HL-60 (cell line): ENCODE measurements around the gene HSD3B1.

ENCODE experiments used
- DNase-seq, 2 experiments: peaks; one replicate each; pipeline ENCODE4 v3.0.0-alpha.2; 2010 to 2020; ENCODE audit warnings: low read depth in 1 of 2, low spot score in 1 of 2
- H3K27ac ChIP-seq: fragments of 250-450 bp; sonication (Bioruptor Pico); replicated peaks from 2 replicates; pipeline ENCODE4 v1.5.1; 2020; ENCODE audit warnings: mild to moderate bottlenecking, moderate library complexity
- H3K27me3 ChIP-seq: fragments of 250-450 bp; sonication (Bioruptor Pico); 2 replicates; pipeline ENCODE4 v1.5.1; 2021; ENCODE audit warnings: mild to moderate bottlenecking, moderate library complexity; ENCODE audit not compliant: insufficient read depth, poor library complexity, severe bottlenecking
- H3K4me3 ChIP-seq: replicated peaks from 2 replicates; pipeline ENCODE4 v1.5.1; 2011; ENCODE audit warnings: mild to moderate bottlenecking, control low read depth, low read length; ENCODE audit not compliant: insufficient read depth
- GABPA ChIP-seq: IDR thresholded peaks from 2 replicates; pipeline ENCODE4 v1.6.1; 2012; ENCODE audit warnings: low read depth
- POLR2AphosphoS5 ChIP-seq: IDR thresholded peaks from 2 replicates; pipeline ENCODE4 v1.6.1; 2012; ENCODE audit warnings: low read depth
- SPI1 ChIP-seq: IDR thresholded peaks from 2 replicates; pipeline ENCODE4 v1.6.1; 2012; ENCODE audit warnings: low read depth, mild to moderate bottlenecking, borderline replicate concordance
- TF ChIP-seq, protein P1 (sequence below): IDR thresholded peaks from one replicate; pipeline ENCODE4 v1.5.1; 2011; ENCODE audit warnings: low read length, control low read depth, inconsistent platforms; ENCODE audit not compliant: insufficient read depth
- TF ChIP-seq, protein P2 (sequence below): IDR thresholded peaks from 2 replicates; pipeline ENCODE4 v1.6.1; 2012; ENCODE audit warnings: low read depth; ENCODE audit not compliant: insufficient replicate concordance

HSD3B1 gene

DNA sequence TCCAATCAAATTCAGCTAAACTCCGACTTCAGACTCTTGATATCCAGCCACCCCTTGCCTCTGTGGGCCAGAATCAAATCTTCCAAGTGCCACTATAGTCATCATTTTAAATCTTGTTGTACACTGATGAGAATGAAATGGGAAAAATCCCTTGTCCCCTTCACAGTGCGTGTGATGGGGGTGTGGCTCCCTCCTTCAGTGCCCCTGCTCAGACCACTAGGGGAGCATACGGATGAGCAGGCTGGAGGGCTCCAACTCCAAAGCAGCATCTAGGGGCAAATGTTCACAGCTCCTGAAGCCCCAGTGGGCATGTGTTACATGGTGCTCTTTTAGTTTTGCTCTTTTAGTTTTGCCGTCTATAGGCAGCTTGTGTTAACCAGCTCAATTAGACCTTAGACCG lies 35.4 kb upstream of the HSD3B1 start:
- Histone ChIP-seq H3K27me3 (no peaks in the 10 kb centered on the region), H3K27ac (no peak overlapping the region), H3K4me3 (no peak overlapping the region)
- TF ChIP-seq GABPA (no peak), POLR2AphosphoS5 (no peak)
- TF ChIP-seq, protein P1, sequence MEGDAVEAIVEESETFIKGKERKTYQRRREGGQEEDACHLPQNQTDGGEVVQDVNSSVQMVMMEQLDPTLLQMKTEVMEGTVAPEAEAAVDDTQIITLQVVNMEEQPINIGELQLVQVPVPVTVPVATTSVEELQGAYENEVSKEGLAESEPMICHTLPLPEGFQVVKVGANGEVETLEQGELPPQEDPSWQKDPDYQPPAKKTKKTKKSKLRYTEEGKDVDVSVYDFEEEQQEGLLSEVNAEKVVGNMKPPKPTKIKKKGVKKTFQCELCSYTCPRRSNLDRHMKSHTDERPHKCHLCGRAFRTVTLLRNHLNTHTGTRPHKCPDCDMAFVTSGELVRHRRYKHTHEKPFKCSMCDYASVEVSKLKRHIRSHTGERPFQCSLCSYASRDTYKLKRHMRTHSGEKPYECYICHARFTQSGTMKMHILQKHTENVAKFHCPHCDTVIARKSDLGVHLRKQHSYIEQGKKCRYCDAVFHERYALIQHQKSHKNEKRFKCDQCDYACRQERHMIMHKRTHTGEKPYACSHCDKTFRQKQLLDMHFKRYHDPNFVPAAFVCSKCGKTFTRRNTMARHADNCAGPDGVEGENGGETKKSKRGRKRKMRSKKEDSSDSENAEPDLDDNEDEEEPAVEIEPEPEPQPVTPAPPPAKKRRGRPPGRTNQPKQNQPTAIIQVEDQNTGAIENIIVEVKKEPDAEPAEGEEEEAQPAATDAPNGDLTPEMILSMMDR: no peak
- no peak for DNase-seq

DNA sequence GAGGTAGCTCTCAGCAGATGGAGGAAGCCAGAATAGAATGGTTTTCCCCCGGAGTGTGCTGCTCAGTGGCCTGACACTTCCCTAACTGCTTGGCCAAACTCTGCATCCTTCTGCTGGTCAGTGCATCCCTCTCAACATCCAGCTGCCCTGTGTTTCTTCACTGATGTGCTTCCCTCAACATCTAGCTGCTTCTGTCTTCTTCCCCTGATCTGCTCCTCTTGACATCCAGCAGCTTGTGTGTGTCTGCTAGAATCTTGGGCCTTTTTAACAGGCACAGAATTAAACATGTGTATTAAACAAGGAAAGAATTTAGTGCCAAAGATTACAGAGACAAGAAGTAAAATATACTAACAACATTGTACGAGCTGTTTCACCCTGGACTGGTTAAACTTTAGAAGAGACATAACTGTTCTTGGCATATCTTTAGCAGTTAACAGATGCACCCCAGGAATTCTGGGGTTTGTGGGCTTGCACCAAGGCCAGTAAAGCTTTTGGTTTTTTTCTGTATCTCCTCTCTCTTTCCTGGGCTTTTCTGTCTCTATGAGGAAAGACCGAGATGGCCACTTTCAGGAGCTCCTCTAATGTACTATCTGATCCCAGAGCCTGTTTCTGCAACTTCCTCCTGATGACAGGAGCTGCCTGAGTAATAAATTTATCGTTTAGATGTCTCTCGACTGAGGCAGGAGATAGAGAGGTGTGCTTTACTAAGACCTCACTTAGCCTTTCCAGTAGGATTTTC lies 34.8 kb upstream of the HSD3B1 start:
- H3K27me3 ChIP-seq: no peaks in the 10 kb centered on the region
- DNase-seq: no peak
- no peak overlapping the region for H3K27ac ChIP-seq
- TF ChIP-seq, protein P2, sequence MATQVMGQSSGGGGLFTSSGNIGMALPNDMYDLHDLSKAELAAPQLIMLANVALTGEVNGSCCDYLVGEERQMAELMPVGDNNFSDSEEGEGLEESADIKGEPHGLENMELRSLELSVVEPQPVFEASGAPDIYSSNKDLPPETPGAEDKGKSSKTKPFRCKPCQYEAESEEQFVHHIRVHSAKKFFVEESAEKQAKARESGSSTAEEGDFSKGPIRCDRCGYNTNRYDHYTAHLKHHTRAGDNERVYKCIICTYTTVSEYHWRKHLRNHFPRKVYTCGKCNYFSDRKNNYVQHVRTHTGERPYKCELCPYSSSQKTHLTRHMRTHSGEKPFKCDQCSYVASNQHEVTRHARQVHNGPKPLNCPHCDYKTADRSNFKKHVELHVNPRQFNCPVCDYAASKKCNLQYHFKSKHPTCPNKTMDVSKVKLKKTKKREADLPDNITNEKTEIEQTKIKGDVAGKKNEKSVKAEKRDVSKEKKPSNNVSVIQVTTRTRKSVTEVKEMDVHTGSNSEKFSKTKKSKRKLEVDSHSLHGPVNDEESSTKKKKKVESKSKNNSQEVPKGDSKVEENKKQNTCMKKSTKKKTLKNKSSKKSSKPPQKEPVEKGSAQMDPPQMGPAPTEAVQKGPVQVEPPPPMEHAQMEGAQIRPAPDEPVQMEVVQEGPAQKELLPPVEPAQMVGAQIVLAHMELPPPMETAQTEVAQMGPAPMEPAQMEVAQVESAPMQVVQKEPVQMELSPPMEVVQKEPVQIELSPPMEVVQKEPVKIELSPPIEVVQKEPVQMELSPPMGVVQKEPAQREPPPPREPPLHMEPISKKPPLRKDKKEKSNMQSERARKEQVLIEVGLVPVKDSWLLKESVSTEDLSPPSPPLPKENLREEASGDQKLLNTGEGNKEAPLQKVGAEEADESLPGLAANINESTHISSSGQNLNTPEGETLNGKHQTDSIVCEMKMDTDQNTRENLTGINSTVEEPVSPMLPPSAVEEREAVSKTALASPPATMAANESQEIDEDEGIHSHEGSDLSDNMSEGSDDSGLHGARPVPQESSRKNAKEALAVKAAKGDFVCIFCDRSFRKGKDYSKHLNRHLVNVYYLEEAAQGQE: no peak
- TF ChIP-seq SPI1: no peak
- TF ChIP-seq GABPA: no peak
- TF ChIP-seq POLR2AphosphoS5: no peak
- TF ChIP-seq, protein P1: no peak
- H3K4me3 ChIP-seq: no peak overlapping the region

DNA sequence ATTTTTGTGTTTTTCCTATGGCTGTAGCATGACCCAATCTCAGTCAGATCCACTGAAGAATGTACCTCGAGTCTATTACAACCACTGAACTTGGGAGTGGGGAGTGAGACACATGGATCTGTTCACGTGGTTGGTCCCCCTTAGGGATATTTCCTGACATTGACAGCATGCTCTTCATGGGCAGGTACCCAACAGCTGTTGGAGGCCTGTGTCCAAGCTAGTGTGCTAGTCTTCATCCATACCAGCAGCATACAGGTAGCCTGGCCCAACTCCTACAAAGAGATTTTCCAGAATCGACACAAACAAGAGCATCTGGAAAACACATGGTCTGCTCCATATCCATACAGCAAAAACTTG lies 34.2 kb upstream of the HSD3B1 start:
- no peak overlapping the region for H3K4me3 ChIP-seq
- no peak overlapping the region for H3K27ac ChIP-seq
- no peak for DNase-seq
- TF ChIP-seq POLR2AphosphoS5 (no peak), SPI1 (no peak), GABPA (no peak)
- TF ChIP-seq, protein P2: no peak
- TF ChIP-seq, protein P1: no peak
- H3K27me3 ChIP-seq: no peaks in the 10 kb centered on the region

DNA sequence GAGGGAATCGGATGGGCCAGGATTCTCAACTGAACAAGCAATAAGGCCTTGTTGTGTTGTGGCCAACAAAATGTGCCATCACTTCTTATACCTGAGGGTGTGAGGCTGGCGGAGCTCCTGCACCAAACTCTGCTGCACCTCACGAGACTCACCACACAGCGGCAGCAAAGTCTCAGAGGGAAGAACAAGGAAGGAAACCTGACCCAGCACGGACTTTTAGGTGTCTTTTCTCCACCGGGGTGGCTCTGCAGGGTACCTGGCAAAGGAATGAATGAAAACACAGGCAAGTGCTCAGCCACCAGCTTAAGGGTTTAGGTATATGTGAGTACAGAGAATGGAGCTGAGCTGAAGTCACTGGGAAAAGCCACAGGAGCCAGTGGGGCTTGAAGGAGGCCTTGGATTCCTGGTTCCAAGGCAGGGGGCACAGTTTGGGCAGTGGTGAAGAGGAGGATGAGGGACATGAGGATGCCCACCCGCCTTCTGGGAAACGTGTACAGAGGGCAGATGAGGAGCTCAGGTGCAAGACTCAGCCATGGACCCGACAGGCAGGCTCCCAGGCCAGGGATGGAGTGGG lies 31.1 kb upstream of the HSD3B1 start:
- Histone ChIP-seq H3K27ac (no peak overlapping the region), H3K27me3 (no peaks in the 10 kb centered on the region), H3K4me3 (no peak overlapping the region)
- TF ChIP-seq POLR2AphosphoS5 (no peak), GABPA (no peak), SPI1 (no peak)
- TF ChIP-seq, protein P1: peak; percentile 94
- TF ChIP-seq, protein P2: no peak
- DNase-seq: peak; percentile 5 to 67
